ENCODE data around the gene SNRPA. TPM values are rescaled to one million over a fixed set of nuclear protein-coding genes. Genes with fewer than 3 reads are reported as not detected.

SNRPA gene
- total and polyA plus RNA-seq, 2 of the 13 experiments (the other 11 are each of a cell fraction or from before 2014, with no cell fraction given): 59.6 to 162 TPM

DNA sequence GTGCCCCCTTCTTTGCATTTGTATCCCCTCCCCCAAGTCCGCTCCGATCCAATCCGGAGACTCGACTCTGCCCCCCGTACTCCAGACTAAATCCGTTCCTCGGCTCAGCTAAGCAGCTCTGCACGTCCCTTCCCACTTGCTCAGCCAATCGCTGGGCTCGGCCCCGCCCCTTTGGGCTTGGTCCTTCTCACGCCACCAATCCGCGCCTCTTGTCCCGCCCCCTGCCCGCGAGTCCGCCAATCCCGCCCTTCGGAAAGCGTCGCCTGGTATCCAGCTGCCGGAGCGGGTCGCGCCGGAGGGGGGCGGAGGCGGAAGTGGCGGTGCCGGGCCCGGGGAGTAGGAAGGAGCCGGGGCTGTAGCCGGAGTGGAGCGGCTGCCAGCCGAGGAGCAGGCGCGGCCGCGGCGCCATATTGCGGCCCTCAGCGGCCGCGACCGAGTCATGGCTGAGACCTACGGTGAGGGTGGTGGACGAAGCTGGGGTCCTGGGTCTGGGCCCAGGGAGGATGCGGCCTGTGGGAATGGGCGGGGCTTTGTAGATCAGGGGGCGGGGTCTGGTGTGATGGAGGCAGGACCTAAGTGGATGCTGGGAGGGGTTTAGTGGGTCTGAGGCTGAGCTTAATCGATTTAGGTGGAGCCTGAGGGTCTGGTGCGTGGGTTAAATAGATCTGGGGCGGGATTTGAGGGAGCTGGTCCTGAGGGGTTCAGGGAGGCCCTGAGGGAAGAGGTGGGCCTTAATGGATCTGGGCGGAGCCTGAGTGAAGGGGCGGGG, 27.1 kb downstream of the SNRPA start, which contains the start of gene RAB4B (continued):
- peak; percentile 67 for TF ChIP-seq SP1 (IDR thresholded peaks at IDR 0.05)
- peak; percentile 97 for TF ChIP-seq SP1 (CRISPR knock-in tag; IDR thresholded peaks at IDR 0.05)
- TF ChIP-seq NCOA5 (CRISPR knock-in tag; IDR thresholded peaks at IDR 0.05): no peak
- TF ChIP-seq ZNF274 (CRISPR knock-in tag; IDR thresholded peaks at IDR 0.05): peak; percentile 59; the same call in 1 of the 2 replicates
- no peak; the same call in 1 of the 2 replicates for TF ChIP-seq YEATS4 (CRISPR knock-in tag; IDR thresholded peaks at IDR 0.05; ENCODE audit: borderline replicate concordance)
- TF ChIP-seq, protein P1, sequence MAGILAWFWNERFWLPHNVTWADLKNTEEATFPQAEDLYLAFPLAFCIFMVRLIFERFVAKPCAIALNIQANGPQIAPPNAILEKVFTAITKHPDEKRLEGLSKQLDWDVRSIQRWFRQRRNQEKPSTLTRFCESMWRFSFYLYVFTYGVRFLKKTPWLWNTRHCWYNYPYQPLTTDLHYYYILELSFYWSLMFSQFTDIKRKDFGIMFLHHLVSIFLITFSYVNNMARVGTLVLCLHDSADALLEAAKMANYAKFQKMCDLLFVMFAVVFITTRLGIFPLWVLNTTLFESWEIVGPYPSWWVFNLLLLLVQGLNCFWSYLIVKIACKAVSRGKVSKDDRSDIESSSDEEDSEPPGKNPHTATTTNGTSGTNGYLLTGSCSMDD (CRISPR knock-in tag; IDR thresholded peaks at IDR 0.05): no peak
- TF ChIP-seq, protein P2, sequence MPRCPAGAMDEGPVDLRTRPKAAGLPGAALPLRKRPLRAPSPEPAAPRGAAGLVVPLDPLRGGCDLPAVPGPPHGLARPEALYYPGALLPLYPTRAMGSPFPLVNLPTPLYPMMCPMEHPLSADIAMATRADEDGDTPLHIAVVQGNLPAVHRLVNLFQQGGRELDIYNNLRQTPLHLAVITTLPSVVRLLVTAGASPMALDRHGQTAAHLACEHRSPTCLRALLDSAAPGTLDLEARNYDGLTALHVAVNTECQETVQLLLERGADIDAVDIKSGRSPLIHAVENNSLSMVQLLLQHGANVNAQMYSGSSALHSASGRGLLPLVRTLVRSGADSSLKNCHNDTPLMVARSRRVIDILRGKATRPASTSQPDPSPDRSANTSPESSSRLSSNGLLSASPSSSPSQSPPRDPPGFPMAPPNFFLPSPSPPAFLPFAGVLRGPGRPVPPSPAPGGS (CRISPR knock-in tag; IDR thresholded peaks at IDR 0.05): no peak
- peak; percentile 96 for TF ChIP-seq NFYC (CRISPR knock-in tag; IDR thresholded peaks at IDR 0.05)
- TF ChIP-seq ZNF232 (CRISPR knock-in tag; IDR thresholded peaks at IDR 0.05; ENCODE audit: borderline replicate concordance): no peak
- 0 out of 2 replicates have a peak, but pooled peaks have one; percentile 2 for TF ChIP-seq MAZ (IDR thresholded peaks at IDR 0.05; ENCODE audit: borderline replicate concordance, low read depth, low read length)
- peak; percentile 48 for TF ChIP-seq MAZ (CRISPR knock-in tag; IDR thresholded peaks at IDR 0.05; ENCODE audit: low read depth)
- no peak for TF ChIP-seq ZNF20 (CRISPR knock-in tag; IDR thresholded peaks at IDR 0.05)
- TF ChIP-seq MIER2 (CRISPR knock-in tag; IDR thresholded peaks at IDR 0.05): no peak
- TF ChIP-seq ZNF773 (CRISPR knock-in tag; IDR thresholded peaks at IDR 0.05; ENCODE audit: borderline replicate concordance): no peak
- TF ChIP-seq, protein P3, sequence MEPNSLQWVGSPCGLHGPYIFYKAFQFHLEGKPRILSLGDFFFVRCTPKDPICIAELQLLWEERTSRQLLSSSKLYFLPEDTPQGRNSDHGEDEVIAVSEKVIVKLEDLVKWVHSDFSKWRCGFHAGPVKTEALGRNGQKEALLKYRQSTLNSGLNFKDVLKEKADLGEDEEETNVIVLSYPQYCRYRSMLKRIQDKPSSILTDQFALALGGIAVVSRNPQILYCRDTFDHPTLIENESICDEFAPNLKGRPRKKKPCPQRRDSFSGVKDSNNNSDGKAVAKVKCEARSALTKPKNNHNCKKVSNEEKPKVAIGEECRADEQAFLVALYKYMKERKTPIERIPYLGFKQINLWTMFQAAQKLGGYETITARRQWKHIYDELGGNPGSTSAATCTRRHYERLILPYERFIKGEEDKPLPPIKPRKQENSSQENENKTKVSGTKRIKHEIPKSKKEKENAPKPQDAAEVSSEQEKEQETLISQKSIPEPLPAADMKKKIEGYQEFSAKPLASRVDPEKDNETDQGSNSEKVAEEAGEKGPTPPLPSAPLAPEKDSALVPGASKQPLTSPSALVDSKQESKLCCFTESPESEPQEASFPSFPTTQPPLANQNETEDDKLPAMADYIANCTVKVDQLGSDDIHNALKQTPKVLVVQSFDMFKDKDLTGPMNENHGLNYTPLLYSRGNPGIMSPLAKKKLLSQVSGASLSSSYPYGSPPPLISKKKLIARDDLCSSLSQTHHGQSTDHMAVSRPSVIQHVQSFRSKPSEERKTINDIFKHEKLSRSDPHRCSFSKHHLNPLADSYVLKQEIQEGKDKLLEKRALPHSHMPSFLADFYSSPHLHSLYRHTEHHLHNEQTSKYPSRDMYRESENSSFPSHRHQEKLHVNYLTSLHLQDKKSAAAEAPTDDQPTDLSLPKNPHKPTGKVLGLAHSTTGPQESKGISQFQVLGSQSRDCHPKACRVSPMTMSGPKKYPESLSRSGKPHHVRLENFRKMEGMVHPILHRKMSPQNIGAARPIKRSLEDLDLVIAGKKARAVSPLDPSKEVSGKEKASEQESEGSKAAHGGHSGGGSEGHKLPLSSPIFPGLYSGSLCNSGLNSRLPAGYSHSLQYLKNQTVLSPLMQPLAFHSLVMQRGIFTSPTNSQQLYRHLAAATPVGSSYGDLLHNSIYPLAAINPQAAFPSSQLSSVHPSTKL (CRISPR knock-in tag; IDR thresholded peaks at IDR 0.05): no peak
- TF ChIP-seq, protein P4, sequence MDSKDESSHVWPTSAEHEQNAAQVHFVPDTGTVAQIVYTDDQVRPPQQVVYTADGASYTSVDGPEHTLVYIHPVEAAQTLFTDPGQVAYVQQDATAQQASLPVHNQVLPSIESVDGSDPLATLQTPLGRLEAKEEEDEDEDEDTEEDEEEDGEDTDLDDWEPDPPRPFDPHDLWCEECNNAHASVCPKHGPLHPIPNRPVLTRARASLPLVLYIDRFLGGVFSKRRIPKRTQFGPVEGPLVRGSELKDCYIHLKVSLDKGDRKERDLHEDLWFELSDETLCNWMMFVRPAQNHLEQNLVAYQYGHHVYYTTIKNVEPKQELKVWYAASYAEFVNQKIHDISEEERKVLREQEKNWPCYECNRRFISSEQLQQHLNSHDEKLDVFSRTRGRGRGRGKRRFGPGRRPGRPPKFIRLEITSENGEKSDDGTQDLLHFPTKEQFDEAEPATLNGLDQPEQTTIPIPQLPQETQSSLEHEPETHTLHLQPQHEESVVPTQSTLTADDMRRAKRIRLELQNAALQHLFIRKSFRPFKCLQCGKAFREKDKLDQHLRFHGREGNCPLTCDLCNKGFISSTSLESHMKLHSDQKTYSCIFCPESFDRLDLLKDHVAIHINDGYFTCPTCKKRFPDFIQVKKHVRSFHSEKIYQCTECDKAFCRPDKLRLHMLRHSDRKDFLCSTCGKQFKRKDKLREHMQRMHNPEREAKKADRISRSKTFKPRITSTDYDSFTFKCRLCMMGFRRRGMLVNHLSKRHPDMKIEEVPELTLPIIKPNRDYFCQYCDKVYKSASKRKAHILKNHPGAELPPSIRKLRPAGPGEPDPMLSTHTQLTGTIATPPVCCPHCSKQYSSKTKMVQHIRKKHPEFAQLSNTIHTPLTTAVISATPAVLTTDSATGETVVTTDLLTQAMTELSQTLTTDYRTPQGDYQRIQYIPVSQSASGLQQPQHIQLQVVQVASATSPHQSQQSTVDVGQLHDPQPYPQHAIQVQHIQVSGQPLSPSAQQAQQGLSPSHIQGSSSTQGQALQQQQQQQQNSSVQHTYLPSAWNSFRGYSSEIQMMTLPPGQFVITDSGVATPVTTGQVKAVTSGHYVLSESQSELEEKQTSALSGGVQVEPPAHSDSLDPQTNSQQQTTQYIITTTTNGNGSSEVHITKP (CRISPR knock-in tag; IDR thresholded peaks at IDR 0.05; ENCODE audit: low read depth): no peak
- peak; percentile 92 for TF ChIP-seq SAP130 (CRISPR knock-in tag; IDR thresholded peaks at IDR 0.05; ENCODE audit: low read depth)
- no peak for TF ChIP-seq CENPX (CRISPR knock-in tag; IDR thresholded peaks at IDR 0.05)
- TF ChIP-seq, protein P5, sequence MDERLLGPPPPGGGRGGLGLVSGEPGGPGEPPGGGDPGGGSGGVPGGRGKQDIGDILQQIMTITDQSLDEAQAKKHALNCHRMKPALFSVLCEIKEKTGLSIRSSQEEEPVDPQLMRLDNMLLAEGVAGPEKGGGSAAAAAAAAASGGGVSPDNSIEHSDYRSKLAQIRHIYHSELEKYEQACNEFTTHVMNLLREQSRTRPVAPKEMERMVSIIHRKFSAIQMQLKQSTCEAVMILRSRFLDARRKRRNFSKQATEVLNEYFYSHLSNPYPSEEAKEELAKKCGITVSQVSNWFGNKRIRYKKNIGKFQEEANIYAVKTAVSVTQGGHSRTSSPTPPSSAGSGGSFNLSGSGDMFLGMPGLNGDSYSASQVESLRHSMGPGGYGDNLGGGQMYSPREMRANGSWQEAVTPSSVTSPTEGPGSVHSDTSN (CRISPR knock-in tag; IDR thresholded peaks at IDR 0.05): peak; percentile 70; the same call in 1 of the 2 replicates

All from HepG2 (cell line).